HG03520 (cell line): ENCODE data around the gene TNNT2.

ENCODE experiments used
- ATAC-seq: cut with Tn5 transposase; IDR thresholded peaks from one replicate; pipeline ENCODE4 v1.9.1; 2021; ENCODE audit warnings: mild to moderate bottlenecking, moderate library complexity; ENCODE audit not compliant: unreplicated experiment

Gene TNNT2

GRCh38 chr1:201377611-201378092, at the start of gene TNNT2:
Gene TNNT2, minus strand, starts transcription at chr1:201377680. Its CDS starts 4,426 bp downstream, at chr1:201373254.
- no peak for ATAC-seq

- no peak for ATAC-seq
These were observed 49.2 kb upstream of the TNNT2 start for GRCh38 chr1:201426479-201427310.

GRCh38 chr1:201424146-201424545, 46.7 kb upstream of the TNNT2 start:
- ATAC-seq: no peak

GRCh38 chr1:201423655-201424054, 46.2 kb upstream of the TNNT2 start:
- ATAC-seq: no peak

GRCh38 chr1:201422436-201423030, 45.1 kb upstream of the TNNT2 start:
- ATAC-seq: no peak

GRCh38 chr1:201422026-201422425, 44.5 kb upstream of the TNNT2 start:
- ATAC-seq: no peak

GRCh38 chr1:201421041-201421440, 43.6 kb upstream of the TNNT2 start:
- ATAC-seq: no peak

GRCh38 chr1:201420608-201421002, 43.1 kb upstream of the TNNT2 start:
- no peak for ATAC-seq

- ATAC-seq: no peak
These were observed 42.5 kb upstream of the TNNT2 start for GRCh38 chr1:201419746-201420607.

GRCh38 chr1:201419256-201419655, 41.8 kb upstream of the TNNT2 start:
- no peak for ATAC-seq

- no peak for ATAC-seq
These were observed 41.0 kb upstream of the TNNT2 start for GRCh38 chr1:201418461-201418860.

- ATAC-seq: no peak
These were observed 36.7 kb upstream of the TNNT2 start for GRCh38 chr1:201414051-201414738.

GRCh38 chr1:201411292-201411691, 33.8 kb upstream of the TNNT2 start:
- ATAC-seq: no peak

- no peak for ATAC-seq
These were observed 32.0 kb upstream of the TNNT2 start for GRCh38 chr1:201409440-201409839.

GRCh38 chr1:201408834-201409200, 31.3 kb upstream of the TNNT2 start:
- ATAC-seq: no peak

- no peak for ATAC-seq
These were observed 30.8 kb upstream of the TNNT2 start for GRCh38 chr1:201408176-201408833.

- no peak for ATAC-seq
These were observed 29.4 kb upstream of the TNNT2 start for GRCh38 chr1:201406831-201407406.

GRCh38 chr1:201405484-201405831, 28.0 kb upstream of the TNNT2 start:
- ATAC-seq: no peak

GRCh38 chr1:201404722-201405483, 27.4 kb upstream of the TNNT2 start:
- no peak for ATAC-seq
